ENCODE data around the gene SLC44A5.
"Not testable (repeated sequence)": the region's sequence is repeated elsewhere in the genome, so short reads cannot be mapped to it uniquely, and the experiment has no call there.

The SLC44A5 gene

DNA sequence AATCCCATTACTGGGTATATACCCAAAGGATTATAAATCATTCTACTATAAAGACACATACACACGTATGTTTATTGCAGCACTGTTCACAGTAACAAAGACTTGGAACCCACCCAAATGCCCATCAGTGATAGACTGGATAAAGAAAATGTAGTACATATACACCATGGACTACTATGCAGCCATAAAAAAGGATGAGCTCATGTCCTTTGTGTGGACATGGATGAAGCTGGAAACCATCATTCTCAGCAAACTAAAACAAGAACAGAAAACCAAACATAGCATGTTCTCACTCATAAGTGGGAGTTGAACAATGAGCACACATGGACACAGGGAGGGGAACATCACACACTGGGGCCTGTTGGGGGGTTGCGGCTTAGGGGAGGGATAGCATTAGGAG, 347.3 kb downstream of the SLC44A5 start:
- not testable (repeated sequence) for DNase-seq

DNA sequence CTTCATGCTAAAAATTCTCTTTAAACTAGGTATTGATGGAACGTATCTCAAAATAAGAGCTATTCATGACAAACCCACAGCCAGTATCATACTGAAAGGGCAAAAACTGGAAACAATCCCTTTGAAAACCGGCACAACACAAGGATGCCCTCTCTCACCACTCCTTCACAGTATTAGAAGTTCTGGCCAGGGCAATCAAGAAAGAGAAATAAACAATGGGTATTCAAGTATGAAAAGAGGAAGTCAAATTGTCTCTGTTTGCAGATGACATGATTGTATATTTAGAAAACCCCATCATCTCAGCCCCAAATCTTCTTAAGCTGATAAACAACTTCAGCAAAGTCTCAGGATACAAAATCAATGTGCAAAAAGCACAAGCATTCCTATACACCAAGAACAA, 349.0 kb downstream of the SLC44A5 start:
- DNase-seq = not testable (repeated sequence)

DNA sequence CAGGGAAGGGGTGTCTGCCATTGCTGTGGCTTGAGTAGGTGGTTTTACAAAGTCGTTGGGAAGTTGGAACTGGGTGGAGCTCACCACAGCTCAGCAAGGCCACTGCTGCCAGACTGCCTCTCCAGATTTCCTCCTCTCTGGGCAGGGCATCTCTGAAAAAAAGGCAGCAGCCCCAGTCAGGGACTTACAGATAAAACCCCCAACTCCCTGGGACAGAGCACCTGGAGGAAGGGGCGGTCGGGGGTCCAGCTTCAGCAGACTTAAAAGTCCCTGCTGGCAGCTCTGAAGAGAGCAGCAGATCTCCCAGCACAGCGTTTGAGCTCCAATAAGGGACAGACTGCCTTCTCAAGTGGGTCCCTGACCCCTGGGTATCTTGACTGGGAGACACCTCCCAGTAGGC, 352.6 kb downstream of the SLC44A5 start:
- DNase-seq = no peak

- DNase-seq = peak; percentile 22
Observed at GRCh38 chr1:75257424-75257823, 353.5 kb downstream of the SLC44A5 start.

- DNase-seq = not testable (repeated sequence)
Observed at GRCh38 chr1:75250114-75250513, 360.8 kb downstream of the SLC44A5 start.

DNA sequence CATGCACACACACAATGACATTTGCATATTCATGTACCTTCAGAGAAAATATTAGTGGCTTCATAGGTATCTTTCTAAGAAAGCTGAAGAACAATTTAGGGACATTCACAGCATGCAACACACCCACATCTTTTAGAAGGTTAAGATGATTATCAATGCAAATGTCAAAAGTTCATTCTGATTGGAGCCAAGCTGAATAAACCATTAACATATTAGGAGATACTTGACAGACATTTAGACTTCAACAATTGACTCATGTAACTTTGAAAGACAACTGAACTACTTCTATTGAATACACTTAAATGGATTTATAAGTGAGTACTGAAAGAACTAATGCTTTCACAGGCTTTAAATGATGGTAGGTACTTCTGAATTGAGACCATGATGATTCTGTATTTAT, 365.7 kb downstream of the SLC44A5 start:
- no peak for DNase-seq

- no peak for DNase-seq
Observed at GRCh38 chr1:75243124-75243523, 367.8 kb downstream of the SLC44A5 start.

DNA sequence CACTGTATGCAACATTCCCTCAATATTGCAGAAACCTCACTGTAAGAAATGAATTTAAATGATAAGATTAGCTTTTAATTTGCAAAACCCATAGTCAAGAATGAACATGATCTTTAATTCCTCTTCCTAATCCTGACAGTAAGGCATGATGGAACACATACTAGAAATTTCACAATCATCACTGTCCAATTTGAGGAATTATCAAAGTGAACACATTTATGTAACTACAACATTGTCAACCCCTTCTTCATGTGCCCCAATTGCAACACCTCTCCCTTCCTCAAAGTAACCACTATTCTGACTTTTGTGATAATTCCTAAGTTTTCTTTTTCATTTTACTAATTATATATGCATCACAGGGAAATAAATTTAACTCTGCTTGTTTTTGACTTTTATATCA, 373.6 kb downstream of the SLC44A5 start:
- no peak for DNase-seq

GRCh38 chr1:75234562-75234961, 376.4 kb downstream of the SLC44A5 start:
- peak; percentile 15 for DNase-seq

DNA sequence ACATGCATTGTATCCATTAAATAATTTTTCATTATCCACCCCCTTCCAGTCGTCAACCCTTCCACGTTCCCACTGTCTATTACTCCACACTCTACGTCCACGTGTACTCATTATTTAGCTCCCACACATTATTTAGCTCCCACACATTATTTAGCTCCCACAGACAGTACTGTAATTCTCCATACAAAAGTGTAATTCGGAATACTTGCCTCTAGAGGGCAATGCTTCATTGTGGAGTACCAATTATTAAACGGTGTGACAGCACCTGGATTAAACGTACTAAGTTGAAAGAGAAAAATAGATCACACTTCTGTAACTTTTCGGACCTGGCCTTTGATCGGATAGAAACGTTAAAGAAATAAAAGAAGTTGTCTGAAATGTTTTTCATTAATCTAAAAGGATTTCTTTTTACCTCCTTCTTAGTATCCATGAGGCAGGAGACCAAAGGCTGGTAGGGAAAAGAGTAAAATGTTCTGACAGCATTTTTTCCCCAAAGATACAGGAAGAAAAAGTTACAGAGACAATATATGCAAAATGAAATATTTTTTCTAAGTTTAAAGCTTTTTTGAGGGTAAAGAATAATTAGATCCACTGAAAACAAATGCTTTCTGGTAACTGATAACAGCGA, 377.5 kb downstream of the SLC44A5 start:
- DNase-seq = peak; percentile 71

GRCh38 chr1:75220072-75220471, 390.8 kb downstream of the SLC44A5 start:
- no peak for DNase-seq

DNA sequence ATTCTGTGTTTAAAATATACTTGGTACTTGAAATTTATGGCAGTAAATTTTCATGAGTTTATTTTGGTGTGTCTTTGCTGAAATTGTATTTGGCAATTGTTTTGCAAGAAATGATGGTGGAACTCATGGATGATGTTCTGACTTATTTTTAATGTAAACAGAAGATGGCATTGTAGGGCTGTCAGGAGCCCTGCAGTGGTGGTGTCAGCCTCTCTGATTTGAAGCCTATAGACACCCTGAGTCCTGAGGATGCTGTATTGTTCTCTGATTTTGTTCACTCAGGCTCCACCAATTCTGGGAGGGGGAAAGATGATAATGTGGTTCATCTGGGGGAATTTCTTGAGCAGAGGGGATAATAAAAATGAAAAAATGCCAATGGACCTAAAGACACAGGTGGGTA, 396.9 kb downstream of the SLC44A5 start:
- peak; percentile 23 for DNase-seq

GRCh38 chr1:75211648-75212047, 399.3 kb downstream of the SLC44A5 start:
- no peak for DNase-seq

DNA sequence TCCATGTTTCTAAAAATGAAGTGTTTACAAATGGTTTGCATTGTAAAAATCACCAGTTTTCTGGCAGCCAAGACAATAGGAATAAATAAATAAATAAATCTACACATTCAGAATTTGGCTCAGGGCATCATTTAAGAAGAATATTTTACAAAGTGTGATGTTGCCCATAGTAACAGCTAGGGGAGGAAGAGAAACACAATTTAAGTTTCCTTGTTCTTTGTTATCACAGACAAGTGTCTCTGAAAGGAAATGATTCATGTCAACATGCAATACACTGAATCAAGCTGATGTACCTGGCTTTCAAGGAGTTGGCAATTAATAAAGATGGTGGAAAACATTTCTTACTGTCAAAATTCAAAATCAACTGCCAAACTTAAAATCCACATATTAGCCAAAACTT, 402.1 kb downstream of the SLC44A5 start:
- DNase-seq = no peak

GRCh38 chr1:75203415-75204277, 407.3 kb downstream of the SLC44A5 start:
- DNase-seq = peak; percentile 80

DNA sequence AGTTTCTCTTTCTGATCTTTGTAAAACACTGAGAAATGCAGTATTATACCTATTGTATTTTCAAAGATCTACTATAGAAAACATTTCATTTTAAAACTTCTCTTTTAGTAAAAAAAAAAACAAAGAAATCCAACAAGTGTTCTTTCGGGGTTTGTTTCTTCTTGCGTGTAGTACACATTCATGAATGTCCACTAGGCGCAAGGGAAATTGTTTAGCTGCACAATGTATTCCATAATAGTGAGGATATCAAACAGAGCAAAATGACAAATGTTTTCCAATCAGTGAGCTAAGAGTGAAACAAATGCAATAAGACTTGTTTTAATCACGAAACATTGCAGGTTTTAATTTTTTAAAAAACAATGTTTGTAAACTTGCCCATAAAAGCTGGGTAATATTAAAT, 408.2 kb downstream of the SLC44A5 start:
- no peak for DNase-seq

GRCh38 chr1:75198761-75199160, 412.2 kb downstream of the SLC44A5 start:
- DNase-seq = no peak

DNA sequence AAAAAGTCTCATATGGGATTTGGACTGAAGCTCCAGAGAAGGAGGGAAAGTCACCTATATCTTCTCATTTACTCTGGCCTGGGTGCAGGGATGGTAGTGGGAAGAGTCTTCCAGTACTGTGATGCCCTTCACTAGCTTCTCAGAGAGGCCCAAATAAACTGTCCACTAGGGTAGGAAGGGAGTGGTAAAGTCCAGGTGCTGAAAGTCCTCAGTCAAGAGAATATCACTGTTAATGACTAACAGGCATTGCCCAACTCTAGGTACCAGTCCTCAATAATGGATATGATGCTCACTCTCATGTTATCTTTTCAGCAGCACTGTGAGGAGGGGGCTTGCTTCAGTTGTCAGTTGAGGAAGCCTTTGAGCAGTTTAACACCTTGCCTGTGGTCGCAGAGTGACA, 412.8 kb downstream of the SLC44A5 start:
- no peak for DNase-seq

- peak; percentile 23 for DNase-seq
Observed at GRCh38 chr1:75188892-75189291, 422.0 kb downstream of the SLC44A5 start.

DNA sequence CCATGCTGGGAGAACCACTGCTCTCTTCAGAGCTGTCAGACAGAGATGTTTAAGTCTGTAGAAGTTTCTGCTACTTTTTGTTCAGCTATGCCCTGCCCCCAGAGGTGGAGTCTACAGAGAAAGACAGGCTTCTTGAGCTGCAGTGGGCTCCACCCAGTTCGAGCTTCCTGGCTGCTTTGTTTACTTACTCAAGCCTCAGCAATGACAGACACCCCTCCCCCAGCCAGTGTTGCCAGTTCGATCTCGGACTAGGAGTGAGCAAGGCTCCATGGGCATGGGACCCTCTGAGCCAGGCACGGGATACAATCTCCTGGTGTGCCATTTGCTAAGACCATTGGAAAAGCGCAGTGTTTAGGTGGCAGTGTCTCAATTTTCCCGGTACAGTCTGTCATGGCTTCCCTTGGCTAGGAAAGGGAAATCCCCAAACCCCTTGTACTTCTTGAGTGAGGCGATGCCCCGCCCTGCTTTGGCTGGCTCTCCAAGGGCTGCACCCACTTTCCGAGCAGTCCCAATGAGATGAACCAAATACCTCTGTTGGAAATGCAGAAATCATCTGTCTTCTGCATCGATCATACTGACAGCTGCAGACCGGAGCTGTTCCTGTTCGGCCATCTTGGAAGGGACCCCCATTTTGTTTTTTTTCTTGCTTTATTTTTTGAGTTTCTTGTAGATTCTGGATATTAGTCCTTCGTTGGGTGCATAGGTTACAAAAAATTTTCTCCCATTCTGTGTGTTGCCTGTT, 429.5 kb downstream of the SLC44A5 start:
- DNase-seq = not testable (repeated sequence)

- no peak for DNase-seq
Observed at GRCh38 chr1:75174031-75174760, 436.7 kb downstream of the SLC44A5 start.

GRCh38 chr1:75172556-75172955, 438.4 kb downstream of the SLC44A5 start:
- no peak for DNase-seq

DNA sequence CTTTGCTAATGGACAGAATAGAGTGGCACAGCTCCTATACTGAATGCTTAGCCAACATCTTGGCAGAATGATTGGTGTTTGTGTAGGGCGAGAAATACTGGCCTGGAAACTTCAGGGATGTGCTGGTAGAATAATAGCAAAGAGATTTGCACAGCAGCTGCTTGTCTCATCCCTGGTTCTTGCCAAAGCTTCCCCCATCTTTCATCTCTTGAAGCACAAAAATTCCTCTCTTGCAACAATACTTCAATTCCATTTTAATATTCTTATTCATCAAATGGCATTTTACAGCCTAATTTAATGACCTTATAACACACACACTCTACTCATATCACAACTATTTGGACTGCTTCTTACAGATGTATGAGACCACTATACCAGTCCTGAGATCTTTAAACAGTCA, 439.0 kb downstream of the SLC44A5 start:
- DNase-seq = no peak

All from NCI-H82 (cell line).